ENCODE measurements around the gene FCAMR.

DNA sequence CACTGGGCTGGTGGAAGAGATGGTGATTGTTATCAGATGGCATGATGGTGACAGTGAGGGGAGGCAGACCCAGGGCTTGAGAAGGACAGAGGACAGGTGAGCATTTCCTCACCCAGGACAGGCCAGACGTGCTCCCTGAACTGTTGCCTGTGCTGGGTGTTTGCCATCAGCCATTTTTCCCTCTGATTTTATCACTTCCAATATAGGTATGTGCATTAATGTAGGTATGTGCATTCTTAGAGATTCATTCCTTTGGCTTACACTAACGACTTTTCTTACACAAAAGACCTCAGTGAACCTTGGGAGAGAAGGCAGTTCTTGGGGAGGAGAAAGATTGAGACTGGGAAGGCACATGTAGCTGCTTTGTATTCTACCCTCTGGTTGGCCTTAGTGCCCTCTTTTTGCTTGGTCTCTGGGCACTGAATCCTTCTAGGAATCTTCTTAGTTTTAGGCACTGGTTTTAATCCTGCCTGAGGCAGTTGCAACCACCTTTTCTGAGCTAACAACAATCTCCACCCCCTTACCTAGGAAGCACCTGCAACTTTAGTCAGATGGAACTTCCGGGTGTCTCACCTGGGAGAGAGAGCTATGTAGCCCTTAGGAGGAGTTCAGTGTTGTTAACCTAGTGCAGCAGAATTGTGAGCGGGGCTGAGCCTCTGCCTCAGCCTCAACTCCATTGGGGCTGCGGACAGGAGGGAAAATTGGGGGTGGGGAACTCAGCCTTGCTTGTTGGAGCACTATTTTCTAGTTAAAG is 31.4 kb upstream of the FCAMR start:
- TF ChIP-seq, protein P1, sequence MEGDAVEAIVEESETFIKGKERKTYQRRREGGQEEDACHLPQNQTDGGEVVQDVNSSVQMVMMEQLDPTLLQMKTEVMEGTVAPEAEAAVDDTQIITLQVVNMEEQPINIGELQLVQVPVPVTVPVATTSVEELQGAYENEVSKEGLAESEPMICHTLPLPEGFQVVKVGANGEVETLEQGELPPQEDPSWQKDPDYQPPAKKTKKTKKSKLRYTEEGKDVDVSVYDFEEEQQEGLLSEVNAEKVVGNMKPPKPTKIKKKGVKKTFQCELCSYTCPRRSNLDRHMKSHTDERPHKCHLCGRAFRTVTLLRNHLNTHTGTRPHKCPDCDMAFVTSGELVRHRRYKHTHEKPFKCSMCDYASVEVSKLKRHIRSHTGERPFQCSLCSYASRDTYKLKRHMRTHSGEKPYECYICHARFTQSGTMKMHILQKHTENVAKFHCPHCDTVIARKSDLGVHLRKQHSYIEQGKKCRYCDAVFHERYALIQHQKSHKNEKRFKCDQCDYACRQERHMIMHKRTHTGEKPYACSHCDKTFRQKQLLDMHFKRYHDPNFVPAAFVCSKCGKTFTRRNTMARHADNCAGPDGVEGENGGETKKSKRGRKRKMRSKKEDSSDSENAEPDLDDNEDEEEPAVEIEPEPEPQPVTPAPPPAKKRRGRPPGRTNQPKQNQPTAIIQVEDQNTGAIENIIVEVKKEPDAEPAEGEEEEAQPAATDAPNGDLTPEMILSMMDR (IDR thresholded peaks at IDR 0.05), result no peak
- TF ChIP-seq POLR2A (IDR thresholded peaks at IDR 0.05), result no peak
